Measurements from ENCODE around the gene A1BG. TPM values are rescaled to one million over a fixed set of nuclear protein-coding genes. Genes with fewer than 3 reads are reported as not detected.
"Not testable (repeated sequence)": the region's sequence is repeated elsewhere in the genome, so short reads cannot be mapped to it uniquely, and the experiment has no call there.

The A1BG gene
- total RNA-seq, 1 experiment from 2014 or later, result 1.9 TPM

GRCh38 chr19:58350001-58350861 is 3.1 kb downstream of the A1BG start:
- TF ChIP-seq EZH2phosphoT487 (IDR thresholded peaks at IDR 0.05; ENCODE audit: borderline replicate concordance, low read length), result no peak
- H3K27ac ChIP-seq (ENCODE audit: low read length), result no peak overlapping the region
- peak overlapping the region; percentile 35 for H3K4me2 ChIP-seq (ENCODE audit: low read length)
- DNase-seq, result no peak
- no peaks in the 10 kb centered on the region for H3K79me2 ChIP-seq (ENCODE audit: low read length)
- ChIA-PET CTCF (no interaction called here), POLR2A (ENCODE audit: unreplicated experiment) (no interaction called here)
- BruUV-seq (replicated peaks), result no TSS peak
- H4K20me1 ChIP-seq (ENCODE audit: low read length), result no peaks in the 10 kb centered on the region
- no peaks in the 10 kb centered on the region for H3K4me1 ChIP-seq (ENCODE audit: insufficient read depth, low read length)
- peak overlapping the region; percentile 57; the same call in 1 of the 2 replicates for H2AFZ ChIP-seq (ENCODE audit: low read length)
- H3K9ac ChIP-seq (ENCODE audit: low read length), result no peak overlapping the region
- no peaks in the 10 kb centered on the region for H3K9me2 ChIP-seq (replicated peaks; ENCODE audit: low read length)
- intact Hi-C loops (cut with micrococcal nuclease), result no loop called here
- peaks cover 26% of the 10 kb centered on the region for H3K27me3 ChIP-seq (ENCODE audit: low read length)
- H3K4me3 ChIP-seq (ENCODE audit: low read length), result 0 out of 2 replicates have a peak overlapping the region, but pooled peaks have one; percentile 7
- peak; percentile 40 for ATAC-seq
- H3K36me3 ChIP-seq (ENCODE audit: low read depth, low read length), result no peaks in the 10 kb centered on the region
- H3K9me3 ChIP-seq (ENCODE audit: low read length), result no peaks in the 10 kb centered on the region
- H3F3A ChIP-seq (ENCODE audit: low read length, unreplicated experiment), result no peaks in the 10 kb centered on the region

- no peak overlapping the region for H3K4me3 ChIP-seq (ENCODE audit: low read length)
- H3K27ac ChIP-seq (ENCODE audit: low read length), result no peak overlapping the region
- no peaks in the 10 kb centered on the region for H3K9me3 ChIP-seq (ENCODE audit: low read length)
- intact Hi-C loops (cut with micrococcal nuclease), result no loop called here
- H3K4me1 ChIP-seq (ENCODE audit: insufficient read depth, low read length), result no peaks in the 10 kb centered on the region
- peaks cover 26% of the 10 kb centered on the region for H3K27me3 ChIP-seq (ENCODE audit: low read length)
- no peaks in the 10 kb centered on the region for H3F3A ChIP-seq (ENCODE audit: low read length, unreplicated experiment)
- no peaks in the 10 kb centered on the region for H3K36me3 ChIP-seq (ENCODE audit: low read depth, low read length)
- ATAC-seq (no peak), DNase-seq (no peak)
- H2AFZ ChIP-seq (ENCODE audit: low read length), result no peak overlapping the region
- no peak for TF ChIP-seq EZH2phosphoT487 (IDR thresholded peaks at IDR 0.05; ENCODE audit: borderline replicate concordance, low read length)
- no peak for TF ChIP-seq EZH2 (IDR thresholded peaks at IDR 0.05; ENCODE audit: low read length, unreplicated experiment)
- TF ChIP-seq, protein P1, sequence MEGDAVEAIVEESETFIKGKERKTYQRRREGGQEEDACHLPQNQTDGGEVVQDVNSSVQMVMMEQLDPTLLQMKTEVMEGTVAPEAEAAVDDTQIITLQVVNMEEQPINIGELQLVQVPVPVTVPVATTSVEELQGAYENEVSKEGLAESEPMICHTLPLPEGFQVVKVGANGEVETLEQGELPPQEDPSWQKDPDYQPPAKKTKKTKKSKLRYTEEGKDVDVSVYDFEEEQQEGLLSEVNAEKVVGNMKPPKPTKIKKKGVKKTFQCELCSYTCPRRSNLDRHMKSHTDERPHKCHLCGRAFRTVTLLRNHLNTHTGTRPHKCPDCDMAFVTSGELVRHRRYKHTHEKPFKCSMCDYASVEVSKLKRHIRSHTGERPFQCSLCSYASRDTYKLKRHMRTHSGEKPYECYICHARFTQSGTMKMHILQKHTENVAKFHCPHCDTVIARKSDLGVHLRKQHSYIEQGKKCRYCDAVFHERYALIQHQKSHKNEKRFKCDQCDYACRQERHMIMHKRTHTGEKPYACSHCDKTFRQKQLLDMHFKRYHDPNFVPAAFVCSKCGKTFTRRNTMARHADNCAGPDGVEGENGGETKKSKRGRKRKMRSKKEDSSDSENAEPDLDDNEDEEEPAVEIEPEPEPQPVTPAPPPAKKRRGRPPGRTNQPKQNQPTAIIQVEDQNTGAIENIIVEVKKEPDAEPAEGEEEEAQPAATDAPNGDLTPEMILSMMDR (conservative IDR thresholded peaks at IDR 0.05; ENCODE audit: low read depth, low read length), result no peak
- H3K9me2 ChIP-seq (replicated peaks; ENCODE audit: low read length), result no peaks in the 10 kb centered on the region
- ChIA-PET CTCF (no interaction called here), POLR2A (ENCODE audit: unreplicated experiment) (no interaction called here)
- no peaks in the 10 kb centered on the region for H4K20me1 ChIP-seq (ENCODE audit: low read length)
- no peaks in the 10 kb centered on the region for H3K79me2 ChIP-seq (ENCODE audit: low read length)
- BruUV-seq (replicated peaks), result no TSS peak
- H3K4me2 ChIP-seq (ENCODE audit: low read length), result peak overlapping the region; percentile 35; the same call in 1 of the 2 replicates
- no peak overlapping the region for H3K9ac ChIP-seq (ENCODE audit: low read length)
These were observed 3.7 kb downstream of the A1BG start for GRCh38 chr19:58349590-58349989.

DNA sequence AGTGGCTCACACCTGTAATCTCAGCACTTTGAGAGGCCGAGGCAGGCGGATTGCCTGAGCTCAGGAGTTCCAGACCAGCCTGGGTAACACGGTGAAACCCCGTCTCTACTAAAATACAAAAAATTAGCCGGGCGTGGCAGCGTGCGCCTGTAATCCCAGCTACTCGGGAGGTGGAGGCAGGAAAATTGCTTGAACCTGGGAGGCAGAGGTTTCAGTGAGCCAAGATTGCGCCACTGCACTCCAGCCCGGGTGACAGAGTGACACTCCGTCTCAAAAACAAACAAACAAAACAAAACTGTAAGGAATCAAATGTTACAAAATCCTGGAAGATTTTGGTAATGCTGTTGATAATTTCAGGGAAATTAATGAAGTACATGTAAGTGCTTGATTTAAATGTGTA is 5.2 kb downstream of the A1BG start:
- peak overlapping the region; percentile 62 for H3K4me3 ChIP-seq (ENCODE audit: low read length)
- not testable (repeated sequence) for DNase-seq, ATAC-seq

More for the DNA sequence above, 5.2 kb downstream of the A1BG start:
- intact Hi-C loops (cut with micrococcal nuclease); H3K36me3 ChIP-seq (ENCODE audit: low read depth, low read length); H3K79me2 ChIP-seq (ENCODE audit: low read length); H3K4me1 ChIP-seq (ENCODE audit: insufficient read depth, low read length); H3K9me3 ChIP-seq (ENCODE audit: low read length); POLR2A ChIA-PET (ENCODE audit: unreplicated experiment); H3K9me2 ChIP-seq (replicated peaks; ENCODE audit: low read length); H3K9ac ChIP-seq (ENCODE audit: low read length); H4K20me1 ChIP-seq (ENCODE audit: low read length); H3K27ac ChIP-seq (ENCODE audit: low read length); CTCF ChIA-PET; H3F3A ChIP-seq (ENCODE audit: low read length, unreplicated experiment): not testable (repeated sequence)
- peak overlapping the region; percentile 79 for H3K4me2 ChIP-seq (ENCODE audit: low read length)
- peak overlapping the region; percentile 76; the same call in 1 of the 2 replicates for H2AFZ ChIP-seq (ENCODE audit: low read length)
- BruUV-seq (replicated peaks), result TSS peak; percentile 33
- H3K27me3 ChIP-seq (ENCODE audit: low read length), result peaks cover 26% of the 10 kb centered on the region

Measured in PC-3 (cell line).